Fibroblast of lung (primary cell): ENCODE results near the gene IREB2.

ENCODE experiments used
- EZH2 ChIP-seq: IDR thresholded peaks from 2 replicates; pipeline ENCODE4 v1.5.1; 2012; ENCODE audit warnings: low read length, control low read depth, mild to moderate bottlenecking; ENCODE audit errors: missing control alignments
- TF ChIP-seq, protein P1 (sequence below), 2 donors: IDR thresholded peaks in 1 of 2; conservative IDR thresholded peaks in 1 of 2; 1 replicate in 1 of 2; 2 replicates in 1 of 2; pipeline ENCODE4 v1.5.1; 2011 to 2012; ENCODE audit warnings: low read length in 2 of 2, control low read depth in 1 of 2, inconsistent platforms in 1 of 2, low read depth in 1 of 2, mild to moderate bottlenecking in 1 of 2

DNA sequence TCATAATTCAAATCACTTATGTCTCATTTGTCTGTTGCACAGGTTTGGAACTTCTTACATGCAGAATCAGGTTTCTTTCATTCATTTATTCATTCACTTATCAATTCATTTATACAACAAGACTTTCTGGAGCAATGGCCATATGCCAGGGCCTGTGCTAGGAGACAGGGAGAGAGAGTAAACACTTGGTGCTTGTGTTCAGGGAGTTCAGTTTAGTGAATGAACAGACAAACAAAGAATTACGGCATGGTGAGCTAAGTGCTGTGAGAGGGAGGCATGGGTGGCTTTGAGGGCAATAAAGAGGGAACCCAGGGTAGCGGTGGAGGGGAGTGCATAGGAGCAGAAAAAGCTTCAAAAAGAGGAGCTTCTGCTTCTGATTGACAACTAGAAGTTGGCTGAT, 8.5 kb upstream of the IREB2 start:
- TF ChIP-seq, protein P1, sequence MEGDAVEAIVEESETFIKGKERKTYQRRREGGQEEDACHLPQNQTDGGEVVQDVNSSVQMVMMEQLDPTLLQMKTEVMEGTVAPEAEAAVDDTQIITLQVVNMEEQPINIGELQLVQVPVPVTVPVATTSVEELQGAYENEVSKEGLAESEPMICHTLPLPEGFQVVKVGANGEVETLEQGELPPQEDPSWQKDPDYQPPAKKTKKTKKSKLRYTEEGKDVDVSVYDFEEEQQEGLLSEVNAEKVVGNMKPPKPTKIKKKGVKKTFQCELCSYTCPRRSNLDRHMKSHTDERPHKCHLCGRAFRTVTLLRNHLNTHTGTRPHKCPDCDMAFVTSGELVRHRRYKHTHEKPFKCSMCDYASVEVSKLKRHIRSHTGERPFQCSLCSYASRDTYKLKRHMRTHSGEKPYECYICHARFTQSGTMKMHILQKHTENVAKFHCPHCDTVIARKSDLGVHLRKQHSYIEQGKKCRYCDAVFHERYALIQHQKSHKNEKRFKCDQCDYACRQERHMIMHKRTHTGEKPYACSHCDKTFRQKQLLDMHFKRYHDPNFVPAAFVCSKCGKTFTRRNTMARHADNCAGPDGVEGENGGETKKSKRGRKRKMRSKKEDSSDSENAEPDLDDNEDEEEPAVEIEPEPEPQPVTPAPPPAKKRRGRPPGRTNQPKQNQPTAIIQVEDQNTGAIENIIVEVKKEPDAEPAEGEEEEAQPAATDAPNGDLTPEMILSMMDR (conservative IDR thresholded peaks at IDR 0.05 in 1 of 2, IDR thresholded peaks at IDR 0.05 in 1 of 2; ENCODE audit: low read depth in 1 of 2, low read length in 2 of 2), result no peak
- TF ChIP-seq EZH2, result no peak
